ENCODE data around the gene SMARCB1.

SMARCB1 gene

DNA sequence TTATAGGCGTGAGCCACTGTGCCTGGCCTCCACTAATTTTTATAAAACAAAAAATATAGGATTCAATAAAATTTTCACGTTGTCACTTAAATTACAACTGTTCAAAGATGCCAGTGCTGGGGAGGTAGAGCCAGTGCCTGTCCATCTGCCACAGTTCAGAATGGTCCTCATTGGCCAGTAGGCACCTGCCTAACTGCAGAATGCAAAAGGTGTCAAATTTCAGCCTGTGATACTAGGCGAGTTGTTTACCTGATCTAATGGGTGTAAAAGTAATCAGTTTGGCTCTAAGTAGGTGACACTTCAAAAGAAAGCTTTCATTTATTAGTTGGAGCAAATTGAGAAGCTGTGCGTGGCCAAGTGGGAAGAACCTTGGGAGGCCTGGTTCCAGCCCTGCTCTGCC, 2.4 kb downstream of the SMARCB1 start:
- no peak for DNase-seq (ENCODE audit: low read depth)
- H3K4me3 ChIP-seq (ENCODE audit: low read depth, low read length) = no peak overlapping the region
- TF ChIP-seq, protein P1, sequence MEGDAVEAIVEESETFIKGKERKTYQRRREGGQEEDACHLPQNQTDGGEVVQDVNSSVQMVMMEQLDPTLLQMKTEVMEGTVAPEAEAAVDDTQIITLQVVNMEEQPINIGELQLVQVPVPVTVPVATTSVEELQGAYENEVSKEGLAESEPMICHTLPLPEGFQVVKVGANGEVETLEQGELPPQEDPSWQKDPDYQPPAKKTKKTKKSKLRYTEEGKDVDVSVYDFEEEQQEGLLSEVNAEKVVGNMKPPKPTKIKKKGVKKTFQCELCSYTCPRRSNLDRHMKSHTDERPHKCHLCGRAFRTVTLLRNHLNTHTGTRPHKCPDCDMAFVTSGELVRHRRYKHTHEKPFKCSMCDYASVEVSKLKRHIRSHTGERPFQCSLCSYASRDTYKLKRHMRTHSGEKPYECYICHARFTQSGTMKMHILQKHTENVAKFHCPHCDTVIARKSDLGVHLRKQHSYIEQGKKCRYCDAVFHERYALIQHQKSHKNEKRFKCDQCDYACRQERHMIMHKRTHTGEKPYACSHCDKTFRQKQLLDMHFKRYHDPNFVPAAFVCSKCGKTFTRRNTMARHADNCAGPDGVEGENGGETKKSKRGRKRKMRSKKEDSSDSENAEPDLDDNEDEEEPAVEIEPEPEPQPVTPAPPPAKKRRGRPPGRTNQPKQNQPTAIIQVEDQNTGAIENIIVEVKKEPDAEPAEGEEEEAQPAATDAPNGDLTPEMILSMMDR (IDR thresholded peaks at IDR 0.05; ENCODE audit: low read depth, low read length) = no peak
- TF ChIP-seq MYC (IDR thresholded peaks at IDR 0.05; ENCODE audit: low read depth, low read length) (no peak), POLR2A (IDR thresholded peaks at IDR 0.05; ENCODE audit: extremely low read depth, insufficient read length) (no peak)
- TF ChIP-seq, protein P2, sequence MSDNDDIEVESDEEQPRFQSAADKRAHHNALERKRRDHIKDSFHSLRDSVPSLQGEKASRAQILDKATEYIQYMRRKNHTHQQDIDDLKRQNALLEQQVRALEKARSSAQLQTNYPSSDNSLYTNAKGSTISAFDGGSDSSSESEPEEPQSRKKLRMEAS (IDR thresholded peaks at IDR 0.05; ENCODE audit: low read depth, low read length) = no peak

DNA sequence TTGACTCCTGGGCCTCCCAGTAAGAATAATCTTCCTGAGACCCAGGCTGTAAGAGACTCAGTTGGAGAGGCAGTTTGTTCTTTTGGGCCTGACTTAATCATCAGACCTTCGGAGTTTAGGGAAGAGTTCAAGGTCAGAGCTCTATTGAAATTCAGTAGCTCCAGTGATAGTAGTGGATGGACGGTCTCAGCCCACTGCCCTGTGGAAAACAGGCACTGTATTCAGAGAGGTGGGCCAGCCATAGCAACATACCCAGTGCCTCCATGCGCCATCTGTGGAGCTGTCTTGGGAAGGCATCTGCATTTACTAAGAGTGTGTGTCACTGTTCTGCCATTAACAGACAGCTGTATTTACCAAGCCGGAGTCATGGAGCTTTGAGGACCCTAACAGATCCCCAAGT, 2.9 kb downstream of the SMARCB1 start:
- TF ChIP-seq, protein P1 (IDR thresholded peaks at IDR 0.05; ENCODE audit: low read depth, low read length) = no peak
- TF ChIP-seq, protein P2 (IDR thresholded peaks at IDR 0.05; ENCODE audit: low read depth, low read length) = no peak
- TF ChIP-seq POLR2A (IDR thresholded peaks at IDR 0.05; ENCODE audit: extremely low read depth, insufficient read length) (no peak), MYC (IDR thresholded peaks at IDR 0.05; ENCODE audit: low read depth, low read length) (no peak)
- DNase-seq (ENCODE audit: low read depth) = no peak
- H3K4me3 ChIP-seq (ENCODE audit: low read depth, low read length) = no peak overlapping the region

DNA sequence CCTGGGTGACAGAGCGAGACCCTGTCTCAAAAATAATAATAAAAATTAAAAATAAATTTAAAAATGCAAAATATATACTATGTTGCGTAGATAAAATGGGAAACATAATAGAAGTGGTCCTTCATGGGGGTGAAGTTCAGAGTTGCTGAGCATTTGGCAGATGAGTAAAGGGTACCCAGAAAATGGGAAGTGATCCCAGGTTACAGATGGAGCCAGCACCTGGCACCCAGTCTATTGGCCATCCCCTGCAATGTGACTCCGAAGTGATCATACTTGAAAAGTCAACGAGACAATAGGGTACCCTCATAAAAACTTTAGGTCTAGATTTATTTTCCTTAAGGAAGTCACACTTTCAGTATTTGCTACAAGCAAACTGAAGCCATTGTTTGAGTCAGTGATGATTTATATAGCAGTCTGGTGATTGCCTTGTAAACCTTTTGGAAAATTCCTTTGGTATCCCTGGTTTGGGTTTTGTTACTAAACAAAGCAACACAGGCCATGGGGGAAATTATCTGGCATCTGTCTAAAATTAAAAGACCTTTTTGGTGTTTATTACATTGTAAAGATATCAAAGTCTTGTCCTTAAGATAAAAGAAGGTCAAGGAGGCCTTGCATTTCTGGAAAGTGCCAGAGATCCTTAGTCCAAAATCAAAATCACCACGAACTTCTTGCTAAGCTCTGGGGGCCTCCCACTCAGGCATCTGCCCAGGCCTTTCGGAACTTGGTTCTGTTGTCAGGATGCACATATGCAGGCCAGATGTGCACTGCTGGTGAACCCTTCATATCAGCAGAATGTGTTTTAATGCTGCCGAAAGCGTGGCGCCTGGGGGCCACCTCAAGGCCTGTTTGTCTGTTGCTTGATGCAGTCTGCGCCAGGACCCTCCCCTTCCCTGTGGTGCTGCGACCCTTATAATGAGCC, 4.3 kb downstream of the SMARCB1 start:
- H3K4me3 ChIP-seq (ENCODE audit: low read depth, low read length) = no peak overlapping the region
- no peak for TF ChIP-seq POLR2A (IDR thresholded peaks at IDR 0.05; ENCODE audit: extremely low read depth, insufficient read length)
- TF ChIP-seq MYC (IDR thresholded peaks at IDR 0.05; ENCODE audit: low read depth, low read length) = no peak
- TF ChIP-seq, protein P2 (IDR thresholded peaks at IDR 0.05; ENCODE audit: low read depth, low read length) = no peak
- TF ChIP-seq, protein P1 (IDR thresholded peaks at IDR 0.05; ENCODE audit: low read depth, low read length) = no peak
- DNase-seq (ENCODE audit: low read depth) = no peak

DNA sequence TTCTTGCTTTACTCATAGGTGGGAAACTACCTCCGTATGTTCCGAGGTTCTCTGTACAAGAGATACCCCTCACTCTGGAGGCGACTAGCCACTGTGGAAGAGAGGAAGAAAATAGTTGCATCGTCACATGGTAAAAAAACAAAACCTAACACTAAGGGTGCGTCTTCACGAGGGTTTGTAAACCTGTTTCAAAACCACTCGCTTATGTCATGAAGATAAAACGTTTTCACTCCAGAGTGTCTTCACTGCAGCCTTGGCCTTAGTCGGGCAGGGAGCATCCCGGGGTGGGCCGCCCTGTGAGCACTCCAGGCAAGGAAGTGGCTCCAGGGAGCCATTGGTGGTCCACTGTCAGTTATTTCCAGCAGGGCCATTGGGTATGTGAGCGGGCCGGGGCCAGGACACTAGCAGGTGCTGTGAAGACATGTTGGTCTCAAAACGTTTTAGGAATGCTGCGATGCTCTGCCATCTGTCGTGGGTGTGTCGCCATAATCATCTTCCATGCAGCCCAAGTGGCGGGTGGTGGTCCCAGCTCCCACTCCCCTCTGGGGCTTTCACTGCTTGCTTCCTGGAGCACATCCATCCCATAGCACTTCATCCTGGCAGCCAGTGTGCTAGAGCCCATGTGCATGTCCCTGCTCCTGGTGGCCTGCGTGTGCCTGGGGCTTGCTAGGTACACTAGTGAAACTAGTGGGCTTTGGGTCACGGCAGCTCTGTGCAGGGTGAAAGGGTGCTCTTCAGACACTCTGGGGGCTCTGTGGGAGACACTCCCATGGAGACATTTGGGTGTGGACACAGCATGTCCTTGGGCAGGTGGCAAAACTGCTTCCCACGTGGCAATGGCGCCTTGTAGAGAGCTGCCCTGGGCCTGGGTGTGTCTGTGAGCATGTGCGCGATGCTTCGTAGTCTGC, 5.2 kb downstream of the SMARCB1 start:
- no peak for DNase-seq (ENCODE audit: low read depth)
- no peak overlapping the region for H3K4me3 ChIP-seq (ENCODE audit: low read depth, low read length)
- TF ChIP-seq MYC (IDR thresholded peaks at IDR 0.05; ENCODE audit: low read depth, low read length) = no peak

DNA sequence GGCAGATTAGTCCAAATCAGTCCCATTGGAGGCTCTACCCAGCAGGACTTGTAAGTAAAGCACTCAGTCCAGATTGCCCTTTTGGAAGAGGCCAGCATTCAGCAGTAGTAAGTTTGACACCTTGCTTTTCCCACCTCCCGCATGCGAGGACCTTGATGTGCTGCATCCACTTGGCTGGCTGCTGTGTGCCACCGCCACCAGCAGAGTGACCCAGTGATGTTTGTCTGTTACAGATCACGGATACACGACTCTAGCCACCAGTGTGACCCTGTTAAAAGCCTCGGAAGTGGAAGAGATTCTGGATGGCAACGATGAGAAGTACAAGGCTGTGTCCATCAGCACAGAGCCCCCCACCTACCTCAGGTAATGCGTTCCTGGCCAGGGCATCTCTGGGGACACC, 6.6 kb downstream of the SMARCB1 start:
- DNase-seq (ENCODE audit: low read depth) = no peak
- TF ChIP-seq, protein P2 (IDR thresholded peaks at IDR 0.05; ENCODE audit: low read depth, low read length) = no peak
- TF ChIP-seq, protein P1 (IDR thresholded peaks at IDR 0.05; ENCODE audit: low read depth, low read length) = no peak
- TF ChIP-seq MYC (IDR thresholded peaks at IDR 0.05; ENCODE audit: low read depth, low read length) (no peak), POLR2A (IDR thresholded peaks at IDR 0.05; ENCODE audit: extremely low read depth, insufficient read length) (no peak)
- no peak overlapping the region for H3K4me3 ChIP-seq (ENCODE audit: low read depth, low read length)

DNA sequence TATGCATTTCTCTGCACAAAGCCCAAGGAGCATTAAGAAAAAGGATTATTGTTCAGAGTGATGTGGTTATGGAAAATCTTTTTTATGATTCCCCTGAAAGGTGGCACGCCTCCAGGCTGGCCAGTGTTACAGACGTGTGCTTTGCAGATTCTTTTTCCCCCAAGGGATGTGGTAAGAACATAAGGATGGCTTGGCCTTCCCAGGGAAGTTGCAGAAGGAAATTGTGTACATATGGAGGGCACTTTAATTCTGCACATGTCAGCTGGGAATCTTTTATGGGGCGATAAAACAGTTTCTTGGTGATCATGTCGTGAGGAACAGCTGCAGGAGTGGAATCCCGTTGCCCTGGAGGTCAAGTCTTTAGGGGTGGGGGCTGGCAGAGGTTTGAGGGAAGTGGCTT, 9.7 kb downstream of the SMARCB1 start:
- TF ChIP-seq, protein P2 (IDR thresholded peaks at IDR 0.05; ENCODE audit: low read depth, low read length) = no peak
- TF ChIP-seq MYC (IDR thresholded peaks at IDR 0.05; ENCODE audit: low read depth, low read length) = no peak
- no peak for TF ChIP-seq POLR2A (IDR thresholded peaks at IDR 0.05; ENCODE audit: extremely low read depth, insufficient read length)
- TF ChIP-seq, protein P1 (IDR thresholded peaks at IDR 0.05; ENCODE audit: low read depth, low read length) = no peak
- DNase-seq (ENCODE audit: low read depth) = no peak
- no peak overlapping the region for H3K4me3 ChIP-seq (ENCODE audit: low read depth, low read length)
